WTC11 (cell line): ENCODE data around the gene GPRIN3.

Experiments used
- ATF2 ChIP-seq: sonication (generic); formaldehyde crosslinking; IDR thresholded peaks from 2 replicates; pipeline ENCODE4 v1.8.1; 2022; ENCODE audit warnings: low read depth, missing genetic modification reagents, borderline replicate concordance
- CREM ChIP-seq: sonication (generic); formaldehyde crosslinking; IDR thresholded peaks from 2 replicates; pipeline ENCODE4 v1.8.1; 2022; ENCODE audit warnings: mild to moderate bottlenecking, missing genetic modification reagents, moderate library complexity
- CTCF ChIP-seq: fragments of 200-600 bp; IDR thresholded peaks from 2 replicates; pipeline ENCODE4 v1.8.0; 2022; ENCODE audit warnings: antibody characterized with exemption
- ERG ChIP-seq: fragments of 250-450 bp; sonication (Bioruptor Pico); IDR thresholded peaks from 2 replicates; pipeline ENCODE4 v1.8.0; 2021; ENCODE audit warnings: mild to moderate bottlenecking
- HMGA2 ChIP-seq: fragments of 250-450 bp; sonication (Bioruptor Pico); IDR thresholded peaks from 2 replicates; pipeline ENCODE4 v1.4.0; 2021; ENCODE audit warnings: mild to moderate bottlenecking, moderate library complexity
- HMGXB4 ChIP-seq: sonication (generic); formaldehyde crosslinking; IDR thresholded peaks from 2 replicates; pipeline ENCODE4 v1.8.1; 2023; ENCODE audit warnings: mild to moderate bottlenecking, moderate library complexity, missing genetic modification reagents
- MAX ChIP-seq: sonication (generic); formaldehyde crosslinking; IDR thresholded peaks from 2 replicates; pipeline ENCODE4 v1.8.0; 2022; ENCODE audit warnings: mild to moderate bottlenecking, missing genetic modification reagents
- NFYB ChIP-seq: sonication (generic); formaldehyde crosslinking; conservative IDR thresholded peaks from 2 replicates; pipeline ENCODE4 v1.8.0; 2022; ENCODE audit warnings: low read depth, missing genetic modification reagents
- PREB ChIP-seq: sonication (generic); formaldehyde crosslinking; IDR thresholded peaks from 2 replicates; pipeline ENCODE4 v1.8.1; 2022; ENCODE audit warnings: mild to moderate bottlenecking, missing genetic modification reagents, moderate library complexity, borderline replicate concordance
- SMAD3 ChIP-seq: sonication (generic); formaldehyde crosslinking; IDR thresholded peaks from 2 replicates; pipeline ENCODE4 v1.8.0; 2022; ENCODE audit warnings: missing genetic modification reagents, mild to moderate bottlenecking, borderline replicate concordance
- STAT6 ChIP-seq: sonication (generic); formaldehyde crosslinking; conservative IDR thresholded peaks from 2 replicates; pipeline ENCODE4 v1.8.1; 2023; ENCODE audit warnings: mild to moderate bottlenecking, low read depth, missing genetic modification reagents, moderate library complexity
- USF2 ChIP-seq: sonication (generic); formaldehyde crosslinking; IDR thresholded peaks from 2 replicates; pipeline ENCODE4 v1.8.1; 2023; ENCODE audit warnings: mild to moderate bottlenecking, missing genetic modification reagents, moderate library complexity

GRCh38 chr4:89287945-89288344 lies 19.7 kb downstream of the GPRIN3 start:
- TF ChIP-seq MAX (CRISPR knock-in tag) (no peak), HMGXB4 (CRISPR knock-in tag) (no peak), CTCF (no peak), PREB (CRISPR knock-in tag) (no peak), CREM (CRISPR knock-in tag) (no peak), ATF2 (CRISPR knock-in tag) (no peak), USF2 (no peak), HMGA2 (CRISPR knock-in tag) (no peak), SMAD3 (CRISPR knock-in tag) (no peak), NFYB (CRISPR knock-in tag) (no peak), STAT6 (CRISPR knock-in tag) (no peak), ERG (CRISPR knock-in tag) (no peak)
